Erythroblast (primary cell): ENCODE results near the gene KCNAB2.

ENCODE experiments used
- GATA1 ChIP-seq: IDR thresholded peaks from 2 replicates; pipeline ENCODE4 v1.6.1; 2011; ENCODE audit warnings: low read depth, mild to moderate bottlenecking, control low read depth, low read length, moderate library complexity
- POLR2A ChIP-seq: IDR thresholded peaks from 2 replicates; pipeline ENCODE4 v1.6.1; 2011; ENCODE audit warnings: mild to moderate bottlenecking, low read length

GRCh38 chr1:6130036-6130435 lies 84.3 kb downstream of the KCNAB2 start:
- TF ChIP-seq POLR2A (no peak), GATA1 (no peak)
